Right renal cortex interstitium (tissue), 3 donors: ENCODE measurements around the gene ZNF689. TPM values are rescaled to one million over a fixed set of nuclear protein-coding genes. Genes with fewer than 3 reads are reported as not detected.

ENCODE experiments used
- polyA plus RNA-seq, 3 donors: library from polyadenylated mRNA; unstranded; fragments of 120-200 nt; gene quantifications; one replicate each; pipeline ENCODE4 v1.2.1, GENCODE V29; 2013; ENCODE audit not compliant: insufficient read length in 3 of 3

The ZNF689 gene
- polyA plus RNA-seq, 3 donors, result 13.5 to 14.7 (median 14.3) TPM

Other genes starting within 250 kb of the ZNF689 start
- 10 to 100 TPM; 26.5 to 30.3 (median 28.4) TPM for gene TBC1D10B, start 239.9 kb downstream of the ZNF689 start, polyA plus RNA-seq
- 1 to 10 TPM in 1 of 3 donors, under 1 TPM in 2; 0.72 to 1.0 (median 0.83) TPM for gene MYL11, start 235.6 kb downstream of the ZNF689 start, polyA plus RNA-seq
- gene SEPTIN1, start 227.8 kb downstream of the ZNF689 start, polyA plus RNA-seq, result 1 to 10 TPM; 1.7 to 2.2 (median 2.1) TPM
- 10 to 100 TPM; 11.7 to 14.1 (median 13.0) TPM for gene ZNF48, start 215.0 kb downstream of the ZNF689 start, polyA plus RNA-seq
- gene ZNF771, start 202.8 kb downstream of the ZNF689 start, polyA plus RNA-seq, result 1 to 10 TPM; 4.6 to 6.9 (median 5.7) TPM
- gene DCTPP1, start 180.4 kb downstream of the ZNF689 start, polyA plus RNA-seq, result 10 to 100 TPM; 35.6 to 46.6 (median 42.5) TPM
- 100 to 1,000 TPM in 2 of 3 donors, 10 to 100 TPM in 1; 94.8 to 105 (median 102) TPM for gene SEPHS2, start 164.5 kb downstream of the ZNF689 start, polyA plus RNA-seq
- 1 to 10 TPM; 2.0 to 2.8 (median 2.6) TPM for gene ITGAL, start 137.6 kb downstream of the ZNF689 start, polyA plus RNA-seq
- gene ZNF768, start 83.8 kb downstream of the ZNF689 start, polyA plus RNA-seq, result 10 to 100 TPM; 44.8 to 51.7 (median 45.1) TPM
- 1 to 10 TPM; 9.1 to 9.7 (median 9.5) TPM for gene ZNF747, start 75.5 kb downstream of the ZNF689 start, polyA plus RNA-seq
- 1 to 10 TPM; 8.5 to 9.1 (median 8.6) TPM for gene ZNF764, start 52.0 kb downstream of the ZNF689 start, polyA plus RNA-seq
- 1 to 10 TPM; 8.4 to 9.4 (median 9.0) TPM for gene ZNF688, start 38.7 kb downstream of the ZNF689 start, polyA plus RNA-seq
- gene ZNF785, start 24.7 kb downstream of the ZNF689 start, polyA plus RNA-seq, result 10 to 100 TPM; 17.0 to 18.5 (median 17.9) TPM
- 10 to 100 TPM; 36.9 to 44.5 (median 42.4) TPM for gene PRR14, start 40.6 kb upstream of the ZNF689 start, polyA plus RNA-seq
- 10 to 100 TPM; 40.1 to 47.7 (median 42.9) TPM for gene FBRS, start 48.0 kb upstream of the ZNF689 start, polyA plus RNA-seq
- gene SRCAP, start 88.8 kb upstream of the ZNF689 start, polyA plus RNA-seq, result 10 to 100 TPM; 27.6 to 31.4 (median 28.2) TPM
- gene PHKG2, start 138.0 kb upstream of the ZNF689 start, polyA plus RNA-seq, result 10 to 100 TPM; 21.6 to 23.6 (median 23.0) TPM
- gene CFAP119, start 151.7 kb upstream of the ZNF689 start, polyA plus RNA-seq, result 1 to 10 TPM; 7.8 to 8.2 (median 7.9) TPM
- 100 to 1,000 TPM; 111 to 123 (median 113) TPM for gene RNF40, start 151.9 kb upstream of the ZNF689 start, polyA plus RNA-seq
- gene ZNF629, start 176.8 kb upstream of the ZNF689 start, polyA plus RNA-seq, result 10 to 100 TPM; 25.7 to 26.9 (median 26.8) TPM